H9 (cell line): ENCODE results near the gene LRP3. TPM values are rescaled to one million over a fixed set of nuclear protein-coding genes. Genes with fewer than 3 reads are reported as not detected.
A peak's percentile ranks its signal among the peaks of the same experiment; 100 is the strongest.

Experiments
- DNase-seq: peaks from one replicate; pipeline ENCODE4 v3.0.0-alpha.2; 2017
- H2AFZ ChIP-seq: one replicate; pipeline ENCODE4 v1.6.1; 2013; ENCODE audit warnings: mild to moderate bottlenecking, low read length, control low read depth, moderate library complexity
- H2AK5ac ChIP-seq: 2 replicates; pipeline ENCODE4 v1.6.1; 2013; ENCODE audit warnings: low read length, control low read depth, mixed read lengths; ENCODE audit not compliant: insufficient read length
- H2BK120ac ChIP-seq: one replicate; pipeline ENCODE4 v1.6.1; 2013; ENCODE audit warnings: low read depth, mild to moderate bottlenecking, low read length, control low read depth, inconsistent platforms; ENCODE audit not compliant: poor library complexity, severe bottlenecking
- H2BK12ac ChIP-seq: 2 replicates; pipeline ENCODE4 v1.6.1; 2013; ENCODE audit warnings: low read length, control low read depth, mixed read lengths, low read depth; ENCODE audit not compliant: insufficient read length
- H2BK15ac ChIP-seq: 2 replicates; pipeline ENCODE4 v1.6.1; 2013; ENCODE audit warnings: low read depth, low read length, control low read depth
- H2BK20ac ChIP-seq: one replicate; pipeline ENCODE4 v1.6.1; 2013; ENCODE audit warnings: low read depth, mild to moderate bottlenecking, low read length, control low read depth, inconsistent platforms; ENCODE audit not compliant: poor library complexity, severe bottlenecking
- H2BK5ac ChIP-seq: 2 replicates; pipeline ENCODE4 v1.6.1; 2013; ENCODE audit warnings: low read length, control low read depth, mixed read lengths; ENCODE audit not compliant: insufficient read length
- H3K14ac ChIP-seq: 2 replicates; pipeline ENCODE4 v1.6.1; 2013; ENCODE audit warnings: low read length, control low read depth; ENCODE audit not compliant: insufficient read depth
- H3K18ac ChIP-seq: 2 replicates; pipeline ENCODE4 v1.6.1; 2013; ENCODE audit warnings: low read depth, mild to moderate bottlenecking, mixed read lengths, low read length, control low read depth; ENCODE audit not compliant: insufficient read length
- H3K23ac ChIP-seq: 2 replicates; pipeline ENCODE4 v1.6.1; 2013; ENCODE audit warnings: low read length, control low read depth, mixed read lengths, low read depth; ENCODE audit not compliant: insufficient read length
- H3K23me2 ChIP-seq: 2 replicates; pipeline ENCODE4 v1.6.1; 2013; ENCODE audit warnings: low read depth, mild to moderate bottlenecking, mixed read lengths, low read length, control low read depth; ENCODE audit not compliant: insufficient read length, poor library complexity, severe bottlenecking
- H3K27ac ChIP-seq: 2 replicates; pipeline ENCODE4 v1.5.1; 2013; ENCODE audit warnings: low read length, control low read depth, mixed read lengths, low read depth; ENCODE audit not compliant: insufficient read length
- H3K27me3 ChIP-seq: 2 replicates; pipeline ENCODE4 v1.6.1; 2013; ENCODE audit warnings: low read length, control low read depth, inconsistent platforms; ENCODE audit not compliant: insufficient read depth
- H3K4ac ChIP-seq: 2 replicates; pipeline ENCODE4 v1.6.1; 2013; ENCODE audit warnings: low read depth, mild to moderate bottlenecking, control low read depth, inconsistent platforms, low read length, moderate library complexity
- H3K4me1 ChIP-seq: 2 replicates; pipeline ENCODE4 v1.6.1; 2013; ENCODE audit warnings: low read length, control low read depth, inconsistent platforms; ENCODE audit not compliant: insufficient read depth
- H3K4me2 ChIP-seq: 2 replicates; pipeline ENCODE4 v1.6.1; 2013; ENCODE audit warnings: low read length, control low read depth, mixed read lengths; ENCODE audit not compliant: insufficient read length, insufficient read depth
- H3K56ac ChIP-seq: 2 replicates; pipeline ENCODE4 v1.6.1; 2013; ENCODE audit warnings: low read depth, mild to moderate bottlenecking, mixed read lengths, low read length, control low read depth; ENCODE audit not compliant: insufficient read length
- H3K79me1 ChIP-seq: 2 replicates; pipeline ENCODE4 v1.6.1; 2013; ENCODE audit warnings: low read depth, mild to moderate bottlenecking, moderate library complexity, low read length, control low read depth, inconsistent platforms; ENCODE audit not compliant: insufficient read depth, poor library complexity, severe bottlenecking
- H3K79me2 ChIP-seq: 2 replicates; pipeline ENCODE4 v1.6.1; 2013; ENCODE audit warnings: low read length, control low read depth, inconsistent platforms; ENCODE audit not compliant: insufficient read depth
- H3K9ac ChIP-seq: 2 replicates; pipeline ENCODE4 v1.6.1; 2013; ENCODE audit warnings: low read length, control low read depth, mixed read lengths; ENCODE audit not compliant: insufficient read length; ENCODE audit errors: extremely low read depth
- H3K9me3 ChIP-seq: one replicate; pipeline ENCODE4 v1.6.1; 2013; ENCODE audit warnings: low read depth, low read length, inconsistent platforms; ENCODE audit not compliant: control insufficient read depth
- H3T11ph ChIP-seq: one replicate; pipeline ENCODE4 v1.6.1; 2013; ENCODE audit warnings: mild to moderate bottlenecking, low read length, control low read depth, inconsistent platforms
- H4K20me1 ChIP-seq: one replicate; pipeline ENCODE4 v1.6.1; 2013; ENCODE audit not compliant: control insufficient read depth, insufficient read length, insufficient read depth
- H4K5ac ChIP-seq: 2 replicates; pipeline ENCODE4 v1.6.1; 2013; ENCODE audit warnings: low read depth, mild to moderate bottlenecking, mixed read lengths, low read length, control low read depth; ENCODE audit not compliant: insufficient read length
- H4K8ac ChIP-seq: replicated peaks from 2 replicates; pipeline ENCODE4 v1.6.1; 2013; ENCODE audit warnings: low read length, control low read depth, mixed read lengths, low read depth; ENCODE audit not compliant: insufficient read length
- H4K91ac ChIP-seq: 2 replicates; pipeline ENCODE4 v1.6.1; 2013; ENCODE audit warnings: low read depth, mild to moderate bottlenecking, moderate library complexity, mixed read lengths, low read length, control low read depth; ENCODE audit not compliant: insufficient read length
- H3K27ac Mint-ChIP-seq, 3 experiments: 2 replicates in 2 of 3; 3 replicates in 1 of 3; pipeline ENCODE4 v1.8.0; 2020 to 2021; ENCODE audit warnings: mixed read lengths in 3 of 3, mild to moderate bottlenecking in 1 of 3, moderate library complexity in 1 of 3
- H3K27me3 Mint-ChIP-seq: 2 replicates; pipeline ENCODE4 v1.8.0; 2021; ENCODE audit warnings: low read depth, mild to moderate bottlenecking, moderate library complexity, mixed read lengths
- H3K36me3 Mint-ChIP-seq, 3 experiments: 2 replicates in 2 of 3; 3 replicates in 1 of 3; pipeline ENCODE4 v1.8.0; 2020 to 2021; ENCODE audit warnings: low read depth in 3 of 3, mixed read lengths in 3 of 3; ENCODE audit not compliant: insufficient read depth in 1 of 3
- H3K4me1 Mint-ChIP-seq, 2 experiments: 2 replicates each; pipeline ENCODE4 v1.8.0; 2020; ENCODE audit warnings: mixed read lengths in 2 of 2
- H3K4me3 Mint-ChIP-seq, 2 experiments: 2 replicates in 1 of 2; 3 replicates in 1 of 2; pipeline ENCODE4 v1.8.0; 2020 to 2021; ENCODE audit warnings: mild to moderate bottlenecking in 2 of 2, mixed read lengths in 2 of 2, moderate library complexity in 1 of 2
- H3K9me3 Mint-ChIP-seq, 2 experiments: 2 replicates in 1 of 2; 3 replicates in 1 of 2; pipeline ENCODE4 v1.8.0; 2020; ENCODE audit warnings: mild to moderate bottlenecking in 2 of 2, mixed read lengths in 2 of 2, moderate library complexity in 1 of 2
- WGBS: extraction: QIAGEN DNeasy Blood & Tissue Kit; methylation state at CpG from one replicate; pipeline ENCODE4 v1.1.7; 2013; ENCODE audit warnings: missing lambda C conversion rate, low lambda C conversion rate, mixed read lengths; ENCODE audit not compliant: insufficient read length; ENCODE audit errors: extremely low coverage; 5-methylcytosine and 5-hydroxymethylcytosine counted together
- total RNA-seq: library from RNA; stranded (reverse); gene quantifications from 2 replicates; pipeline ENCODE4 v1.2.1, GENCODE V29; 2021
- TF ChIP-seq, protein P1 (sequence below): fragments of 200-600 bp; sonication (generic); conservative IDR thresholded peaks from 3 replicates; pipeline ENCODE4 v1.8.0; 2021; ENCODE audit warnings: antibody characterized with exemption, mild to moderate bottlenecking

The LRP3 gene
- total RNA-seq, 1 experiment from 2014 or later: 29.2 TPM

DNA sequence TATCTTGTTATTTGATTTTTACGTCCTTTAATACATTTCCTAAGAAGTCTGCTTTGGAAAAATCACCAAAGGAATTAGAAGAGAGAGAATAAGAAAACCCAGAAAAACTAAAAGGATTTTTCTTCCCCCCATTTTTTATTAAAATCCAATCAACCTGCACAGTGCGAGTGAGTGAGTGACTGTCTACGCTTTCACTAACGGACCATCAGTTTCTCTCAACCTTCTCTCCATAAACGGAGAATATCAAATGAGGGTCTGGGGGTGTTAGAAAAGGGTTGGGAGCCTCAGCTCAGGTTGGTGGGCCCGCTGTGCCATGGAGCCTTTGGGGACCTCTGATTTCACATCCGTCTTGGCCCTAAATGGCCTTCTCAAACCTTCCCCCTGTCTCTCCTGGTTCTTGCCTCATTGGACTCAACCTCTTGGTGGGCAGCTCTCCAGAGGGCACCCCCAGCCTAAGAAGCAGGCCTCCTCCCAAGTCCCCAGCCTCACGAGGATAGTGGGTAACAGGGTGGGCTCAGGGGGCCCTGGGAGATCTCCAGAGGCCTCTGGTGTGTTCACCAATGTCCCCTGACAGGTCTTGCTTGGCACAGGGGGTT lies 763 bp upstream of the LRP3 start:
- TF ChIP-seq, protein P1, sequence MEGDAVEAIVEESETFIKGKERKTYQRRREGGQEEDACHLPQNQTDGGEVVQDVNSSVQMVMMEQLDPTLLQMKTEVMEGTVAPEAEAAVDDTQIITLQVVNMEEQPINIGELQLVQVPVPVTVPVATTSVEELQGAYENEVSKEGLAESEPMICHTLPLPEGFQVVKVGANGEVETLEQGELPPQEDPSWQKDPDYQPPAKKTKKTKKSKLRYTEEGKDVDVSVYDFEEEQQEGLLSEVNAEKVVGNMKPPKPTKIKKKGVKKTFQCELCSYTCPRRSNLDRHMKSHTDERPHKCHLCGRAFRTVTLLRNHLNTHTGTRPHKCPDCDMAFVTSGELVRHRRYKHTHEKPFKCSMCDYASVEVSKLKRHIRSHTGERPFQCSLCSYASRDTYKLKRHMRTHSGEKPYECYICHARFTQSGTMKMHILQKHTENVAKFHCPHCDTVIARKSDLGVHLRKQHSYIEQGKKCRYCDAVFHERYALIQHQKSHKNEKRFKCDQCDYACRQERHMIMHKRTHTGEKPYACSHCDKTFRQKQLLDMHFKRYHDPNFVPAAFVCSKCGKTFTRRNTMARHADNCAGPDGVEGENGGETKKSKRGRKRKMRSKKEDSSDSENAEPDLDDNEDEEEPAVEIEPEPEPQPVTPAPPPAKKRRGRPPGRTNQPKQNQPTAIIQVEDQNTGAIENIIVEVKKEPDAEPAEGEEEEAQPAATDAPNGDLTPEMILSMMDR: no peak
- Histone ChIP-seq H4K91ac (no peak overlapping the region), H3K79me1 (no peaks in the 10 kb centered on the region), H3K56ac (no peak overlapping the region), H3K9ac (no peak overlapping the region), H2BK12ac (no peak overlapping the region), H3K4ac (no peak overlapping the region), H2AFZ (no peak overlapping the region), H3K79me2 (no peaks in the 10 kb centered on the region), H2BK120ac (no peak overlapping the region), H4K5ac (no peak overlapping the region), H2AK5ac (no peak overlapping the region), H2BK15ac (no peak overlapping the region), H3K4me2 (peak overlapping the region; percentile 36), H2BK5ac (no peak overlapping the region), H3K23ac (no peak overlapping the region), H3K4me1 (no peaks in the 10 kb centered on the region), H4K8ac (no peak overlapping the region), H3K14ac (no peak overlapping the region), H3K9me3 (no peaks in the 10 kb centered on the region), H3K27ac (no peak overlapping the region), H4K20me1 (no peaks in the 10 kb centered on the region), H3K27me3 (no peaks in the 10 kb centered on the region; the same call in 1 of the 2 replicates), H3T11ph (no peak overlapping the region), H3K23me2 (no peaks in the 10 kb centered on the region), H3K18ac (no peak overlapping the region), H2BK20ac (no peak overlapping the region)
- H3K4me1 Mint-ChIP-seq: peaks cover 3 to 4% of the 10 kb centered on the region in 2 experiments; a peak in 1 of 4 replicates
- no CpG with 5 or more reads among the region's 8 CpGs for WGBS
- peaks cover 0 to 1% of the 10 kb centered on the region in 2 experiments; a peak in 2 of 5 replicates for H3K9me3 Mint-ChIP-seq
- H3K36me3 Mint-ChIP-seq: peaks cover 6 to 8% (median 6%) of the 10 kb centered on the region in 3 experiments; a peak in 6 of 7 replicates
- H3K27me3 Mint-ChIP-seq: peaks cover 43% of the 10 kb centered on the region
- peak overlapping the region; percentile 56 to 83 for H3K4me3 Mint-ChIP-seq
- DNase-seq: no peak
- no peak overlapping the region for H3K27ac Mint-ChIP-seq
